ENCODE results near the gene CCT8L2.
"Not testable (repeated sequence)": the region's sequence is repeated elsewhere in the genome, so short reads cannot be mapped to it uniquely, and the experiment has no call there.

Gene CCT8L2

DNA sequence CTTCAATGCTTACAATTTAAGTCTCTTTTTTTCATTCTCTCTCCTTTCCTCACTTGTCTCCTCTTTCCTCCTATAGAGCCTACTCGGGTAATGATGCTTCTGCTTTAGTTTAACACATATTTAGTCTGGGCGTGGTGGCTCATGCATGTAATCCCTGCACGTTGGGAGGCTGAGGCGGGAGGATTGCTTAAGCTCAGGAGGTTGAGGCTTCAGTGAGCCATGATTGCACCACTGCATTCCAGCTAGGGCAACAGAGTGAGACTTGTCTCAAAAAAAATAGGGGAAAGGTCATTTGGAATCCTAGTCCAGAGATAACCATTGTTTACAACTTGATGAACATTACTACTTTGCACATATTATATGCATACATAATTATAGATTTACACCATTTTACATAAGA, 1.4 kb upstream of the CCT8L2 start:
- H3K4me3 ChIP-seq (ENCODE audit: low read depth, low read length): no peak overlapping the region
- DNase-seq: no peak
- H3K27ac ChIP-seq: no peak overlapping the region
- H3K9me3 ChIP-seq (ENCODE audit: severe bottlenecking): no peaks in the 10 kb centered on the region
- TF ChIP-seq, protein P1, sequence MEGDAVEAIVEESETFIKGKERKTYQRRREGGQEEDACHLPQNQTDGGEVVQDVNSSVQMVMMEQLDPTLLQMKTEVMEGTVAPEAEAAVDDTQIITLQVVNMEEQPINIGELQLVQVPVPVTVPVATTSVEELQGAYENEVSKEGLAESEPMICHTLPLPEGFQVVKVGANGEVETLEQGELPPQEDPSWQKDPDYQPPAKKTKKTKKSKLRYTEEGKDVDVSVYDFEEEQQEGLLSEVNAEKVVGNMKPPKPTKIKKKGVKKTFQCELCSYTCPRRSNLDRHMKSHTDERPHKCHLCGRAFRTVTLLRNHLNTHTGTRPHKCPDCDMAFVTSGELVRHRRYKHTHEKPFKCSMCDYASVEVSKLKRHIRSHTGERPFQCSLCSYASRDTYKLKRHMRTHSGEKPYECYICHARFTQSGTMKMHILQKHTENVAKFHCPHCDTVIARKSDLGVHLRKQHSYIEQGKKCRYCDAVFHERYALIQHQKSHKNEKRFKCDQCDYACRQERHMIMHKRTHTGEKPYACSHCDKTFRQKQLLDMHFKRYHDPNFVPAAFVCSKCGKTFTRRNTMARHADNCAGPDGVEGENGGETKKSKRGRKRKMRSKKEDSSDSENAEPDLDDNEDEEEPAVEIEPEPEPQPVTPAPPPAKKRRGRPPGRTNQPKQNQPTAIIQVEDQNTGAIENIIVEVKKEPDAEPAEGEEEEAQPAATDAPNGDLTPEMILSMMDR (IDR thresholded peaks at IDR 0.05; ENCODE audit: low read depth, low read length): no peak
- H3K27me3 ChIP-seq (ENCODE audit: insufficient read depth, low read depth, severe bottlenecking): no peaks in the 10 kb centered on the region
- H3K36me3 ChIP-seq: no peaks in the 10 kb centered on the region

DNA sequence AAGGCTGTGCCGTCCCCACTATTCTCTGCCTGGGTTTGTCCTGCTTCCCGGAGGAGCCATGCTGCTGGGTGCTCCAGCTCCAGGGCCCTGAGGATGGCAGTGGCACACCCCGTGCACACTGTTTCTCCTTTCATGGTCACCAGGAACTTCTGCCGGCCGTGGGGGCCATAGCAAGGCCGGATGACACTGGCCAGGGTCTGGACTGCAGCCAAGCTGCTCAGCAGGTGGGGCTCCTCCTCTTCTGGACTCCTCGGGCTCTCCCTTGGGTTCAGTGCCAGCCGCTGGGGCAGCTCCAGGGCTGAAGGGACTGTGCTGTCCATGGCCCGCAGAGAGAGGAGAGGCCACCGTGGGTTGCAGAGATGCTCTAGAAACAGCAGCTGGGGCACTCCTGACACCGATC, 379 bp downstream of the CCT8L2 start:
- H3K27ac ChIP-seq; H3K4me3 ChIP-seq (ENCODE audit: low read depth, low read length); DNase-seq; H3K27me3 ChIP-seq (ENCODE audit: insufficient read depth, low read depth, severe bottlenecking); H3K36me3 ChIP-seq; H3K9me3 ChIP-seq (ENCODE audit: severe bottlenecking): not testable (repeated sequence)

DNA sequence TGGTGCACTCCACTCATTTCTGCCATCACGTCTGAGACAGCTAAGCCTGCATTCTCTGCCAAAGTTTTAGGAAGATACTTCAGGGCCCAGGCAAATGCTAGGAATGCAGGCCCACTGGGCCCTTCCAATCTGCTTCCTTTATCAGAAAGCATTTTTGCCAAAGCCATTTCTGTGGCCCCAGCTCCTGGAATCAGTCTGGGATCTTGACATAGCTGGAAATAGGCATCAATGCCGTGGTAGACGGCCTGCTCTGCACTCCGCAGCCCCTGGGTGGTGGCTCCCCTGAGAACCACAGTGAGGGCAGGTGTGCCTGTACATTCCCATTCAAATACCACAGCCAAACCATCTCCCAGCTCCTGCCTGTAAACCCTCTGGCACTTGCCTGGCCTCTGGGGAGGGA, 1.5 kb downstream of the CCT8L2 start:
- H3K27ac ChIP-seq; H3K36me3 ChIP-seq; H3K27me3 ChIP-seq (ENCODE audit: insufficient read depth, low read depth, severe bottlenecking); H3K4me3 ChIP-seq (ENCODE audit: low read depth, low read length); DNase-seq; H3K9me3 ChIP-seq (ENCODE audit: severe bottlenecking): not testable (repeated sequence)

DNA sequence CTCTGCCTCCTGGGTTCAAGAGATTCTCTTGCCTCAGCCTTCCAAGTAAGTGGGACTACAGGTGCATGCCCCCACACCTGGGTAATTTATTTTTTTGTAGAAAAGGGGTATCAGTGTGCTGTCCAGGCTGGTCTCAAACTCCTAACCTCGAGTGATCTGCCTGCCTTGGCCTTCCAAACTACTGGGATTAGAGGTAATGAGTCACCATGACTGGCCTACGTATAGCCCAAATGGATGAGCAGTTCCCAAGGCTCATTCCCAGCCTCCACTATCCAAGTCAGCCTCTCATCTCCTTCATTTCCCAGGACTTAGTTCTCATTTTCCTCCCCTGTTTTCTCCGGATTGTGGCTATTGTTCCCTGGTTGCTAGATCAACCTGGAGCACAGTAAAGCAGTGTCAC, 5.6 kb downstream of the CCT8L2 start:
- H3K27me3 ChIP-seq (ENCODE audit: insufficient read depth, low read depth, severe bottlenecking): peaks cover 14% of the 10 kb centered on the region
- no peak overlapping the region for H3K27ac ChIP-seq
- H3K9me3 ChIP-seq (ENCODE audit: severe bottlenecking): no peaks in the 10 kb centered on the region
- H3K4me3 ChIP-seq (ENCODE audit: low read depth, low read length): no peak overlapping the region
- H3K36me3 ChIP-seq: no peaks in the 10 kb centered on the region
- no peak for DNase-seq
- TF ChIP-seq, protein P1 (IDR thresholded peaks at IDR 0.05; ENCODE audit: low read depth, low read length): no peak

- TF ChIP-seq, protein P1 (IDR thresholded peaks at IDR 0.05; ENCODE audit: low read depth, low read length): no peak
- Histone ChIP-seq H3K9me3 (ENCODE audit: severe bottlenecking) (no peaks in the 10 kb centered on the region), H3K27ac (no peak overlapping the region), H3K4me3 (ENCODE audit: low read depth, low read length) (no peak overlapping the region), H3K27me3 (ENCODE audit: insufficient read depth, low read depth, severe bottlenecking) (peaks cover 14% of the 10 kb centered on the region), H3K36me3 (no peaks in the 10 kb centered on the region)
- DNase-seq: no peak
Measured at GRCh38 chr22:16586170-16586569, 6.4 kb downstream of the CCT8L2 start.

GRCh38 chr22:16580872-16581271, 11.7 kb downstream of the CCT8L2 start:
- not testable (repeated sequence) for H3K4me3 ChIP-seq (ENCODE audit: low read depth, low read length); H3K9me3 ChIP-seq (ENCODE audit: severe bottlenecking); H3K36me3 ChIP-seq; DNase-seq; H3K27ac ChIP-seq
- H3K27me3 ChIP-seq (ENCODE audit: insufficient read depth, low read depth, severe bottlenecking): peaks cover 20% of the 10 kb centered on the region

DNA sequence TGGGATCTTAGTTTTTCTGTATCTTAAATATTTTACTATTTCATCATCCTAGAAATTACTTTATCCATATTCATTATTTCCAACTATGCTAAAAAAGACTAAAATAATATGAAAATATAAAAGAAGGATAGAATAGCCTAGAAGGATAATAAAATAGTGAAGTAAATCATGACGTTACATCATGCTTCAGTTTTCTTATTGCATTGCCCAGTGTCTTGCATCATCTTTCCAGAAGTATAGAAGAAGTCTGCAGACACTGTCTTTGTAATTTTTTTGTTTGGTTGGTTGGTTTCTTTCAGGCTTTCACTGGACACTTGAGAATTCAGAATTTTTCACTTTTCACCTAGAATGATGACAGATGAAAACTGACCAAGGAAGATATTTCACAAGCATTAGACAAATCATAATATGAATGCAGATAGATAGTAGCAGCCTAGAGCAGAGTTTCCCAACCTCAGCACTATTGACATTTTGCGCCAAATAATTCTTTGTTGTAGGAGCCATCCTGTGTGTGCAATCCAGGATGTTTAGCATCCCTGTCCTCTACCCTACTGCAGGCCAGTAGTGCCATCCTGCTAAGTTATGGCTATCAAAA, 23.3 kb downstream of the CCT8L2 start:
- not testable (repeated sequence) for DNase-seq; H3K27ac ChIP-seq; H3K4me3 ChIP-seq (ENCODE audit: low read depth, low read length); H3K27me3 ChIP-seq (ENCODE audit: insufficient read depth, low read depth, severe bottlenecking); H3K9me3 ChIP-seq (ENCODE audit: severe bottlenecking); H3K36me3 ChIP-seq

DNA sequence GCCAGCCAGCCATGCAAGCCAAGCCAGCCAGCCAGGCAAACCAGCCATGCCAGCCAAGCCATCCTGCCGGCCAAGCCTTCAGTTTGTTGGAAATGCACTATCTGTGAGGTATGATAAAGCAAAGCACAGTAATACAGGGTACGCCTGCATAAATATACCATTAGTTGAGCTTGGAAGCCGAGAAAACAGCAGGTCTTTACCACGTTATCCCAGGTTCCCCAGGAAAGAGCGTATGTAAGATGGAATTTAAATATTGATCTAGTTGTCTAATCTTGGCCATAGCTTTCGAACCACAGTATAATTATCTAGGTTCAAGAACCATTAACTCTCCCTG, 24.2 kb downstream of the CCT8L2 start:
- H3K27ac ChIP-seq: no peak overlapping the region
- no peak overlapping the region for H3K4me3 ChIP-seq (ENCODE audit: low read depth, low read length)
- H3K27me3 ChIP-seq (ENCODE audit: insufficient read depth, low read depth, severe bottlenecking): no peaks in the 10 kb centered on the region
- no peaks in the 10 kb centered on the region for H3K36me3 ChIP-seq
- H3K9me3 ChIP-seq (ENCODE audit: severe bottlenecking): no peaks in the 10 kb centered on the region
- DNase-seq: no peak
- TF ChIP-seq, protein P1 (IDR thresholded peaks at IDR 0.05; ENCODE audit: low read depth, low read length): no peak

- not testable (repeated sequence) for H3K9me3 ChIP-seq (ENCODE audit: severe bottlenecking); H3K4me3 ChIP-seq (ENCODE audit: low read depth, low read length); H3K27ac ChIP-seq
Measured at GRCh38 chr22:16567617-16568424, 24.8 kb downstream of the CCT8L2 start.

GRCh38 chr22:16566421-16567151, 26.0 kb downstream of the CCT8L2 start:
- H3K27me3 ChIP-seq (ENCODE audit: insufficient read depth, low read depth, severe bottlenecking); H3K4me3 ChIP-seq (ENCODE audit: low read depth, low read length); H3K27ac ChIP-seq; DNase-seq; H3K36me3 ChIP-seq; H3K9me3 ChIP-seq (ENCODE audit: severe bottlenecking): not testable (repeated sequence)

More at GRCh38 chr22:16567617-16568424, 24.8 kb downstream of the CCT8L2 start:
- H3K27me3 ChIP-seq (ENCODE audit: insufficient read depth, low read depth, severe bottlenecking); DNase-seq; H3K36me3 ChIP-seq: not testable (repeated sequence)
